GM18951 (cell line): ENCODE data around the gene TBCCD1.
"Not testable (repeated sequence)": the region's sequence is repeated elsewhere in the genome, so short reads cannot be mapped to it uniquely, and the experiment has no call there.

Experiments used
- POLR2A ChIP-seq: IDR thresholded peaks from 4 replicates; pipeline ENCODE4 v1.6.1; 2011; ENCODE audit warnings: mild to moderate bottlenecking; ENCODE audit not compliant: insufficient read length, insufficient read depth; ENCODE audit errors: extremely low read depth
- in situ Hi-C: fragments of 300-500 bp; cut with MboI; formaldehyde crosslinking; loops from one replicate; pipeline ENCODE4 v1.12.0; 2022; ENCODE audit warnings: low sequenced_read_pairs, mixed read lengths, inconsistent platforms; ENCODE audit not compliant: unreplicated experiment

The TBCCD1 gene

DNA sequence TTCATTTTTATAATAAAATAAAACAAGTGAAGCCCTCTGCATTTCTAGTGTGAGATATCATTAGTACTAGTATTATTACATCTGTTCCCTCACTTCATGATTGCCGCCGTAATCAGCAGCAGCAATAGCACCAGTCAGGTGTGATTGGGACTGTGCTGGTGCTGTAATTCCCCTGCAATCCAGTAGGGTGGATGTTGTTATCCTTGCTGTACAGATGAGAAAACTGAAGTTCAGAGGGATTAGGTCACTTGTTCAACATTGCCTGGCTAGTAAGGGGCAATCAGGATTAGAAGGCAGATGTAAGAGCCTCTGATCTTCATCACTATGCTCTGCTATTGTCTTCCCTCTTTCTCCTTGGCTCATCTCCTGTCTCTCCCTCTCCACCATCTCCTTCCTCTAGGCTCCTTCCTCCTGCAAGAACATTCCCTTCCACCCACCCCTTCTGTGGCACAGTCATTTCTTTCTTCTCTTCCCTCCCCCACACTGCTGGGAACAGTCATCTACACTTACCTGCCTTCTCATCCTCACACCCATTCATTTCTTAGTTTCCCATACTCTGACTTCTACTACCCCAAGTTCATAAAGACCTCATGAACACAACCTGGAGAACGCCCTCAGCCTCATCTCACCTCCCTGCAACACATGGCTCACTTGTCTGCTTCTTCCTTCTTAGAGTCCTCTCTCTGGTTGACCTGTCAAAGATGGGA is 52.7 kb downstream of the TBCCD1 start:
- no peak for TF ChIP-seq POLR2A
- in situ Hi-C loops = no loop called here

DNA sequence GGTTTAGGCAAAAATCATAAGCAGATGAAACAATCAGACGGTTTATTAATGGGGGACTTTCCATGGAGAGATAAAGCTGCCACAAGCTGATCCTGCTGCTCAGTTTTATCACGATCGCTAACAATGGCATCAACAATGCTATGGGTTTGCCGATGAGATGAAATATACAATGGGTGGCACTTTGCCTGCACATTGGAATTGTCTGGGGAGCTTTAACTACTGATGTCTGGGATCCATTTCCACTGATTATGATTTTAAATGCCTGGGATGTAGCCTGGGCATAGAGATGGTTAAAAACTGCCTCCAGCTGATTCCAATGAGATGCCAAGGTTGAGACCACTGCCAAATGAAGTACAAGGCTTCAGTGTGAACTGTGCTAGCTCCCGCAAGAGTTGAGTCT is 53.8 kb downstream of the TBCCD1 start:
- in situ Hi-C loops = no loop called here

DNA sequence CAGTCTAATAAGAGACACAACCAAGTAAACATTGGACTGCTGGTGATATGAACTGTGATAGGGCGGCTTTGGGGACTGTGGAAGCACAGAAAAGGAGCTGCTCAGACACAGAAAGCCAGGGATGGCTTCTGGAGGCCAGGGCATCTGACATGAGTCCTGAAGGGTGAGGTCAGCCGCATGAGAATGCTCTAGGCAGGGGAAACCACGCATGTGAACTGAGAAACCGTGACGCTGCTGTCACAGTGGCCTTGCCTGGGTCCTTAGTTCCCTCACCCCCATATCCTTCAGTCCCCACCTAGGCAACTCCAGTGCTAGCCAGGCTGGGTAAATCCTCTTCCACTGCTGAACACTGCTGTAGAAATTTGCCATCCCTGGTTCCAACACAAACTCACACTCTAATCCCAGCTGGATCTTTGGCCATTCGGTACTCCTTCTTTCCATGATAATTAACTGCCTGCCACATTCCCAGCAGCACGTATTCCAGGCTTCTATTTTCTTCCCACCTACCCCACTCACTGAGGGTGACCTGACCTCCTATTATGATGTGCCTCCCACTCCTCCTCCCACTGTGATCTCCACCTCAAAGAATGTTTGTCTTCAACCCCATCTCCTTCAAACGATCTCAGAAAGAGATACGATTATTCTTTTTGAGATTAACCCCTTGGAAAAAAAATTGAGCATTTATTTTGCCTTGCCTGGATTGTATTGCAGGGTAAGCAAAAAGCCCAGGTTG is 54.4 kb downstream of the TBCCD1 start:
- in situ Hi-C loops = no loop called here
- TF ChIP-seq POLR2A = no peak

More for the DNA sequence above, 53.8 kb downstream of the TBCCD1 start:
- TF ChIP-seq POLR2A = no peak

GRCh38 chr3:186511702-186512101 is 55.4 kb downstream of the TBCCD1 start:
- no peak for TF ChIP-seq POLR2A
- in situ Hi-C loops = no loop called here

- TF ChIP-seq POLR2A = no peak
- in situ Hi-C loops = no loop called here
Measured at GRCh38 chr3:186511245-186511644, 55.9 kb downstream of the TBCCD1 start.

DNA sequence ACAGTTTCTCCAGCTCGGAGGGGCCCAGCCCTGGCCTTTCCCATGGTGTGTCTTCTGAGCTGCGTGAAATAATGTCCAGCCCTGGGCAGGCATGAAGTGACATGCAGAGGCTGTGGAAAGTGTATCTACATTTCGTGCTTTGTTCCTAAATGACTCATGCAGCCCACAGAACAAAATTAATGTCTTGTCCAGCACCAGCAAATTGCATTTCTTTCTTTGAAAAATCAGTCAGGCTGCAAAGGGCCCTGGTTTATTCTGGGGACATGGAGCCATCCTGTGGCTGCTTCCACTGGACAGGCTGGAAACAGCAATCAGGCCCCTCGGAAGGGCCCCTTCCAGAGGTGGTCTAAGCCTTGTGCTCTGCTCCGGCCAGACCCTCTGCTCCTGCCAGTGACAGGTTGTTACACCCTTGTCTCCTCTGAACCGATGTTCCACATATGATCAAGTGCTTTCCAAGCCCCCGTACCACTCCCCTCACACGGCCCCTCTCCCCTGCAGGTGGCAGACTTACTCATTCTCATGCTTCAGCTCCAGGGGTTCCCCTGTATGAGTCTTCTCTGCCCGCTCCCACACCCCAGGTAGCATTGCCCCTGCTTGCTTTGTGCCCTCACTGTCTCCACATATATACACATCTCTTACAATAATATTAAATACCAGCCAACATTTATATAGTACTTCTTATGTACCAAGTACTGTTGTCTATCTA is 56.6 kb downstream of the TBCCD1 start:
- in situ Hi-C loops = no loop called here
- TF ChIP-seq POLR2A = no peak

- no peak for TF ChIP-seq POLR2A
- in situ Hi-C loops = no loop called here
Measured at GRCh38 chr3:186509423-186509822, 57.7 kb downstream of the TBCCD1 start.

- in situ Hi-C loops = no loop called here
- no peak for TF ChIP-seq POLR2A
Measured at GRCh38 chr3:186506857-186507256, 60.3 kb downstream of the TBCCD1 start.

DNA sequence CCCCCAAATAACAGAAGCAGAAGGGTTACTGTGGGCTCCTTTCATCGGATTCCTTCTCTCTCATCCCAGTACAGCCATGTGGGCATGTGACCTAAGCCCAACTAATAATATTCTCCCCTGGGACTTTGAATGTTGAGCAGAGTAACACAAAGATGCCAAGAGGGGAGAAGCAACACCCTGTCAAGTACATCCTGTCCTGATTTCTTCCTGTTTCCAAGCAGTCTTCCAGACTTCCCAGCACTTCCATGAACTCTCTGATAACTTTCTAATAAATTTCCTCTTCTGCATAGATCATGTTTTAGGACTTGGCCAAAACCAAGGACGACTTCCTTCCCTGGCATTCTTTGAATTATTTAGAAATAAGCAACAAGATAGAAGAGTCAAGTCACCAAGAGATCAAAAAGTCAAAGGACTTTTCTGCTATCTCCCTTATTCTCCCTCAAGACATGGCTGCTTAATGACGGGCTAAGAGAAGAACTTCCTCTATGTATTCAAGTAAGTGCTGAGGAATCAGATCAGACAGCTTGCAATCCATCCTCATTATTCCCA is 60.9 kb downstream of the TBCCD1 start:
- in situ Hi-C loops = no loop called here

GRCh38 chr3:186502966-186503712 is 64.0 kb downstream of the TBCCD1 start:
- in situ Hi-C loops = no loop called here
- TF ChIP-seq POLR2A = no peak

More for the DNA sequence above, 60.9 kb downstream of the TBCCD1 start:
- no peak for TF ChIP-seq POLR2A

DNA sequence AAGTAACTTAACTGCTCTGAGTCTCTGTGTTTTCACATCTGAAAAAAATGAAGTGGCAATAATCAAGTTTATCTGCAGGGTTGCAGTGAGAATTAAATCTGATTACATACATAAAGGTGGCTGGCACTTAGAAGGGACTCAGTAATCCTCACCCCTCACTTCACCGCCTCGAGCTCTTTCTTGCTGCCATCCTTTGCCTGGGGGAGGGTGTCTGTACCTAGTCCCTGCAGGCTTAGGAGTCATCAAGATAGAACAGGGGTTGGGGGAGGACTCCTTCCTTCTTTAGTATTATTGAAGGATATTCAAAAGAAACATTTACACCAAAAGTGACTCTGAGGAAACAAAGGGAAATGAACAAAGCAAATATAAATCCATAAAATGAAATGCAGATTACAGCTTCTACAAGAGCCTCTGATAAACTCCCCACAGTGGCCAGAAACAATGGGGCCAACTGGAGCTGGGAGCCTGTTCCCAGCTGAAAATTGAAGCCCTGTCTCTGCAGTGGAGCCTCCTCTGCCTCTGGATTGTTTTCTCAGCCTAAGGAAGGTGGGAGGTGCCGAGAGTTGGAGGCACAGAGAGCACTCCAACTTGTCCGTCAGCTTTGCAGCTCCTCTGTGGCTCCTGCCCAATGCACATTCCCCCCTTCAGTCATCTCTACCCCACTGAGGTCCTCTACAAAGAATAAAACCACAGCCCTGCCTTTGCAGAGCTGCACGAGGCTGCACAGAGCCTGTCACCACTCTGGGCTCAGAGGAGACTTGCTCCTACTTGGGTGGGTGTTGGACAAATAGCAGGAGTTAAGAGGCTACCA is 64.8 kb downstream of the TBCCD1 start:
- no peak for TF ChIP-seq POLR2A
- in situ Hi-C loops = no loop called here

- in situ Hi-C loops = not testable (repeated sequence)
Measured at GRCh38 chr3:186499949-186500348, 67.2 kb downstream of the TBCCD1 start.

DNA sequence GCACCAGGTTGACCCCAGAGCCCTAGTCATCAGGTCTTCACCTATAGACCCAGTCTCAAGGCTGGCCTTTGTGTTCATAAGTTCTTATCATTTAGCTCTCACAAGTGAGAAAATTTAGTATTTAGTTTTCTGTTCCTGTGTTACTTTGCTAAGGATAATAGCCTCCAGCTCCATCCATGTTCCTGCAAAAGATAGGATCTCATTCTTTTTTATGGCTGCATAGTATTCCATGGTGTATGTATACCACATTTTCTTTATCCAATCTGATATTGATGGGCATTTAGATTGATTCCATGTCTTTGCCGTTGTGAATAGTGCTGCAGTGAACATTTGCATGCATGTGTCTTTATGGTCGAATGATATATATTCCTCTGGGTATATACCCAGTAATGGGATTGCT is 69.1 kb downstream of the TBCCD1 start:
- in situ Hi-C loops = not testable (repeated sequence)
